Measurements from ENCODE around the gene SERTAD1. TPM values are rescaled to one million over a fixed set of nuclear protein-coding genes. Genes with fewer than 3 reads are reported as not detected.

The SERTAD1 gene
- total and polyA plus RNA-seq, 3 experiments from 2014 or later, result 13.0 to 17.8 (median 15.9) TPM

Other genes with a start within 250 kb of the SERTAD1 start
- gene MAP3K10, start 234.6 kb downstream of the SERTAD1 start, total RNA-seq, result 10 to 100 TPM; 13.9 to 15.4 TPM
- 1.3 TPM for gene MAP3K10, start 234.6 kb downstream of the SERTAD1 start, polyA plus RNA-seq
- gene TTC9B, start 207.6 kb downstream of the SERTAD1 start, total RNA-seq, result not detected
- not detected for gene TTC9B, start 207.6 kb downstream of the SERTAD1 start, polyA plus RNA-seq
- gene CCNP, start 199.3 kb downstream of the SERTAD1 start, total RNA-seq, result under 1 TPM in 1 of 2 experiments, not detected in 1; 0.11 TPM
- gene CCNP, start 199.3 kb downstream of the SERTAD1 start, polyA plus RNA-seq, result not detected
- gene AKT2, start 140.6 kb downstream of the SERTAD1 start, total RNA-seq, result 100 to 1,000 TPM; 124 to 132 TPM
- 27.0 TPM for gene AKT2, start 140.6 kb downstream of the SERTAD1 start, polyA plus RNA-seq
- gene C19orf47, start 77.6 kb downstream of the SERTAD1 start, total RNA-seq, result 10 to 100 TPM; 25.4 to 29.5 TPM
- 9.5 TPM for gene C19orf47, start 77.6 kb downstream of the SERTAD1 start, polyA plus RNA-seq
- gene PLD3, start 77.3 kb downstream of the SERTAD1 start, total RNA-seq, result 10 to 100 TPM; 48.2 to 53.0 TPM
- 73.6 TPM for gene PLD3, start 77.3 kb downstream of the SERTAD1 start, polyA plus RNA-seq
- gene HIPK4, start 35.8 kb downstream of the SERTAD1 start, total RNA-seq, result not detected
- not detected for gene HIPK4, start 35.8 kb downstream of the SERTAD1 start, polyA plus RNA-seq
- gene PRX, start 12.6 kb downstream of the SERTAD1 start, total RNA-seq, result 1 to 10 TPM; 1.4 to 1.6 TPM
- gene PRX, start 12.6 kb downstream of the SERTAD1 start, polyA plus RNA-seq, result 0.29 TPM
- gene SERTAD3, start 18.3 kb upstream of the SERTAD1 start, total RNA-seq, result 1 to 10 TPM; 7.0 to 8.5 TPM
- gene SERTAD3, start 18.3 kb upstream of the SERTAD1 start, polyA plus RNA-seq, result 9.5 TPM
- 10 to 100 TPM; 17.4 to 18.9 TPM for gene BLVRB, start 39.8 kb upstream of the SERTAD1 start, total RNA-seq
- gene BLVRB, start 39.8 kb upstream of the SERTAD1 start, polyA plus RNA-seq, result 22.8 TPM
- 1 to 10 TPM in 1 of 2 experiments, under 1 TPM in 1; 0.49 to 1.2 TPM for gene SPTBN4, start 41.0 kb upstream of the SERTAD1 start, total RNA-seq
- gene SPTBN4, start 41.0 kb upstream of the SERTAD1 start, polyA plus RNA-seq, result not detected
- gene SHKBP1, start 150.9 kb upstream of the SERTAD1 start, total RNA-seq, result 100 to 1,000 TPM; 103 to 104 TPM
- 159 TPM for gene SHKBP1, start 150.9 kb upstream of the SERTAD1 start, polyA plus RNA-seq
- 100 to 1,000 TPM; 103 to 111 TPM for gene LTBP4, start 175.4 kb upstream of the SERTAD1 start, total RNA-seq
- 40.0 TPM for gene LTBP4, start 175.4 kb upstream of the SERTAD1 start, polyA plus RNA-seq